GM12878 (cell line): ENCODE data around the gene SYT14. TPM values are rescaled to one million over a fixed set of nuclear protein-coding genes. Genes with fewer than 3 reads are reported as not detected.

Experiments used
- ATAC-seq: fragments of 200-7000 bp; cut with Tn5 transposase; 3 replicates; pipeline ENCODE4 v1.9.1; 2020; ENCODE audit warnings: mild to moderate bottlenecking, moderate library complexity
- BruUV-seq: library from RNA; stranded (reverse); fragments of 400-500 nt; replicated peaks from 2 replicates; lab custom pipeline; 2021; lab: Mats Ljungman, UMichigan
- CTCF ChIA-PET: fragments of 300-600 bp; sonication (Branson Sonifier 250); formaldehyde crosslinking; extraction: SDS; loops from one replicate; lab custom pipeline; 2021; ENCODE audit warnings: inconsistent platforms; lab: Yijun Ruan, JAX
- POLR2A ChIA-PET: fragments of 350-600 bp; formaldehyde crosslinking; extraction: SDS; loops from one replicate; lab custom pipeline; 2021; ENCODE audit warnings: inconsistent platforms; lab: Charles Lee
- RAD21 ChIA-PET: fragments of 300-600 bp; sonication (Branson Sonifier 250); formaldehyde crosslinking; loops from one replicate; lab custom pipeline; 2023; ENCODE audit warnings: antibody characterized with exemption; ENCODE audit not compliant: unreplicated experiment; lab: Charles Lee
- SMC1A ChIA-PET: fragments of 300-600 bp; sonication (Branson Sonifier 250); formaldehyde crosslinking; loops from one replicate; lab custom pipeline; 2023; ENCODE audit not compliant: unreplicated experiment, uncharacterized antibody; lab: Charles Lee
- DNase-seq: peaks from one replicate; pipeline ENCODE4 v3.0.0-alpha.2; 2011; ENCODE audit warnings: low read depth, low spot score
- FAIRE-seq: peaks from 3 replicates; lab custom pipeline; 2011; peaks lifted over from hg19 to GRCh38; lab: Jason Lieb, UNC
- H2AFZ ChIP-seq: 2 replicates; pipeline ENCODE4 v1.6.0; 2011; ENCODE audit warnings: low read depth, low read length, control low read depth; ENCODE audit not compliant: control insufficient read depth
- H3K27ac ChIP-seq: 2 replicates; pipeline ENCODE4 v1.5.1; 2011; ENCODE audit warnings: control low read depth; ENCODE audit not compliant: control insufficient read depth, insufficient read depth
- H3K27me3 ChIP-seq, 2 experiments: replicated peaks in 1 of 2; 2 replicates each; pipeline versions ENCODE4 v1.6.0 to v1.6.1; 2011; ENCODE audit warnings: low read length in 1 of 2; ENCODE audit not compliant: control insufficient read depth in 2 of 2, insufficient read depth in 2 of 2
- H3K36me3 ChIP-seq, 2 experiments: 2 replicates each; pipeline ENCODE4 v1.5.1; 2011; ENCODE audit warnings: low read length in 1 of 2; ENCODE audit not compliant: control insufficient read depth in 2 of 2, insufficient read depth in 2 of 2
- H3K4me1 ChIP-seq: 2 replicates; pipeline ENCODE4 v1.6.1; 2011; ENCODE audit warnings: mild to moderate bottlenecking, low read length, moderate library complexity, mixed read lengths; ENCODE audit not compliant: control insufficient read depth, insufficient read depth
- H3K4me2 ChIP-seq: 2 replicates; pipeline ENCODE4 v1.6.0; 2011; ENCODE audit warnings: control low read depth; ENCODE audit not compliant: control insufficient read depth, insufficient read depth
- H3K4me3 ChIP-seq: fragments of 200-600 bp; sonication (generic); 2 replicates; pipeline ENCODE4 v1.5.1; 2016
- H3K79me2 ChIP-seq: 2 replicates; pipeline ENCODE4 v1.6.0; 2011; ENCODE audit warnings: low read length; ENCODE audit not compliant: control insufficient read depth, insufficient read depth
- H3K9ac ChIP-seq: 2 replicates; pipeline ENCODE4 v1.8.0; 2011; ENCODE audit warnings: low read length, control low read depth, mixed read lengths; ENCODE audit not compliant: control insufficient read depth, insufficient read depth
- H3K9me3 ChIP-seq: replicated peaks from 3 replicates; pipeline ENCODE4 v1.5.1; 2011; ENCODE audit warnings: mild to moderate bottlenecking, low read length; ENCODE audit not compliant: control insufficient read depth, insufficient read depth
- H4K20me1 ChIP-seq: 2 replicates; pipeline ENCODE4 v1.6.0; 2011; ENCODE audit not compliant: control insufficient read depth, insufficient read depth
- ATF2 ChIP-seq: IDR thresholded peaks from 2 replicates; pipeline ENCODE4 v1.6.1; 2012; ENCODE audit warnings: low read length, inconsistent platforms
- CREB1 ChIP-seq: IDR thresholded peaks from 2 replicates; pipeline ENCODE4 v1.6.1; 2012; ENCODE audit warnings: low read depth, mild to moderate bottlenecking, inconsistent platforms
- DPF2 ChIP-seq: fragments of 450-650 bp; IDR thresholded peaks from 2 replicates; pipeline ENCODE4 v1.6.1; 2017; ENCODE audit warnings: mild to moderate bottlenecking
- MXI1 ChIP-seq: fragments of 150-350 bp; IDR thresholded peaks from 2 replicates; pipeline ENCODE4 v1.6.1; 2011; ENCODE audit warnings: low read depth, mild to moderate bottlenecking, inconsistent platforms, low read length, improper control_type of control experiment
- NFIC ChIP-seq: IDR thresholded peaks from 2 replicates; pipeline ENCODE4 v1.6.1; 2012; ENCODE audit warnings: low read depth, mild to moderate bottlenecking, inconsistent platforms, low read length, moderate library complexity
- NR2C1 ChIP-seq: fragments of 450-650 bp; IDR thresholded peaks from 2 replicates; pipeline ENCODE4 v1.6.1; 2017; ENCODE audit warnings: antibody characterized with exemption, mild to moderate bottlenecking, moderate library complexity
- NR2C2 ChIP-seq: IDR thresholded peaks from 2 replicates; pipeline ENCODE4 v1.6.1; 2011; ENCODE audit warnings: borderline replicate concordance, low read depth; ENCODE audit not compliant: control insufficient read depth, insufficient read length
- RBBP5 ChIP-seq: fragments of 200-600 bp; sonication (generic); conservative IDR thresholded peaks from 2 replicates; pipeline ENCODE4 v1.6.1; 2016
- REST ChIP-seq: IDR thresholded peaks from 2 replicates; pipeline ENCODE4 v1.6.1; 2012; ENCODE audit warnings: mild to moderate bottlenecking, low read depth, low read length
- whole genome bisulfite sequencing: methylation state at CpG from one replicate; pipeline ENCODE4 v1.1.6; 2016; ENCODE audit warnings: low lambda C conversion rate; ENCODE audit not compliant: insufficient replicate concordance, insufficient coverage; ENCODE audit errors: missing lambda C conversion rate; 5-methylcytosine and 5-hydroxymethylcytosine counted together
- in situ Hi-C: fragments of 300-500 bp; cut with MboI; formaldehyde crosslinking; loops from 9 replicates; pipeline ENCODE4 v1.14.3; 2018; ENCODE audit warnings: mixed read lengths
- intact Hi-C: fragments of 100-400 bp; cut with micrococcal nuclease; formaldehyde crosslinking; loops from one replicate; pipeline ENCODE4 v1.14.2; 2022; ENCODE audit not compliant: unreplicated experiment
- polyA plus RNA-seq, 11 experiments: library from polyadenylated mRNA; depleted of rRNA in 4 of 11; unstranded in 6 of 11; stranded (reverse) in 5 of 11; fragments of >200 nt; fragmentation: Nextera tagmentation in 4 of 11; fragmentation: Illumina TruSeq in 1 of 11; extraction: Ambion mirVana in 4 of 11; extraction: Trizol in 1 of 11; gene quantifications; 1 replicate in 1 of 11; 2 replicates in 10 of 11; pipeline versions ENCODE4 v1.2.1 to v1.2.3, GENCODE V29; 2011 to 2016; ENCODE audit warnings: inconsistent platforms in 2 of 11, missing spikeins in 2 of 11, low read depth in 1 of 11
- total RNA-seq, 4 experiments: library from RNA; depleted of rRNA in 3 of 4; stranded (reverse); fragments of >200 nt in 3 of 4; fragmentation: Illumina TruSeq in 1 of 4; extraction: Trizol in 1 of 4; gene quantifications; 2 replicates each; pipeline versions ENCODE4 v1.2.1 to v1.2.3, GENCODE V29; 2013 to 2021
- TF ChIP-seq, protein P1 (sequence below): IDR thresholded peaks from 2 replicates; pipeline ENCODE4 v1.6.1; 2012; ENCODE audit warnings: improper control_type of control experiment, low read depth, low read length; ENCODE audit not compliant: insufficient replicate concordance
- TF ChIP-seq, protein P2 (sequence below): fragments of 450-650 bp; IDR thresholded peaks from 2 replicates; pipeline ENCODE4 v1.6.1; 2018; ENCODE audit warnings: mild to moderate bottlenecking, low read depth, moderate library complexity; ENCODE audit not compliant: partially characterized antibody

SYT14 gene
- total and polyA plus RNA-seq, 10 of the 15 experiments (the other 5 are each of a cell fraction or from before 2014, with no cell fraction given): under 0.01 TPM; not detected in 9

GRCh38 chr1:210129092-210129491 lies 191.1 kb downstream of the SYT14 start:
- 18% methylated on average over 4 of the region's 4 CpGs for WGBS
- BruUV-seq: no TSS peak
- intact Hi-C loops: no loop called here
- Histone ChIP-seq H3K4me1 (no peaks in the 10 kb centered on the region), H3K9me3 (no peaks in the 10 kb centered on the region), H3K27ac (no peak overlapping the region), H2AFZ (no peak overlapping the region), H4K20me1 (no peaks in the 10 kb centered on the region), H3K4me3 (no peak overlapping the region), H3K27me3 (no peaks in the 10 kb centered on the region), H3K36me3 (no peaks in the 10 kb centered on the region), H3K9ac (no peak overlapping the region), H3K79me2 (no peaks in the 10 kb centered on the region), H3K4me2 (no peak overlapping the region)
- SMC1A ChIA-PET: interaction anchor here (2.0 kb wide), 1 partner anchor 22 kb away, joined by 5 read pairs; no protein-coding TSS in a partner anchor
- CTCF ChIA-PET: interaction anchor here (1.3 kb wide), 1 partner anchor 9 kb away, joined by 4 read pairs; no protein-coding TSS in a partner anchor
- RAD21 ChIA-PET: no interaction called here
- DNase-seq (no peak), FAIRE-seq (no peak), ATAC-seq (peak; percentile 37; the same call in 2 of the 3 replicates)
- POLR2A ChIA-PET: no interaction called here
- in situ Hi-C loops: no loop called here
- TF ChIP-seq, protein P1, sequence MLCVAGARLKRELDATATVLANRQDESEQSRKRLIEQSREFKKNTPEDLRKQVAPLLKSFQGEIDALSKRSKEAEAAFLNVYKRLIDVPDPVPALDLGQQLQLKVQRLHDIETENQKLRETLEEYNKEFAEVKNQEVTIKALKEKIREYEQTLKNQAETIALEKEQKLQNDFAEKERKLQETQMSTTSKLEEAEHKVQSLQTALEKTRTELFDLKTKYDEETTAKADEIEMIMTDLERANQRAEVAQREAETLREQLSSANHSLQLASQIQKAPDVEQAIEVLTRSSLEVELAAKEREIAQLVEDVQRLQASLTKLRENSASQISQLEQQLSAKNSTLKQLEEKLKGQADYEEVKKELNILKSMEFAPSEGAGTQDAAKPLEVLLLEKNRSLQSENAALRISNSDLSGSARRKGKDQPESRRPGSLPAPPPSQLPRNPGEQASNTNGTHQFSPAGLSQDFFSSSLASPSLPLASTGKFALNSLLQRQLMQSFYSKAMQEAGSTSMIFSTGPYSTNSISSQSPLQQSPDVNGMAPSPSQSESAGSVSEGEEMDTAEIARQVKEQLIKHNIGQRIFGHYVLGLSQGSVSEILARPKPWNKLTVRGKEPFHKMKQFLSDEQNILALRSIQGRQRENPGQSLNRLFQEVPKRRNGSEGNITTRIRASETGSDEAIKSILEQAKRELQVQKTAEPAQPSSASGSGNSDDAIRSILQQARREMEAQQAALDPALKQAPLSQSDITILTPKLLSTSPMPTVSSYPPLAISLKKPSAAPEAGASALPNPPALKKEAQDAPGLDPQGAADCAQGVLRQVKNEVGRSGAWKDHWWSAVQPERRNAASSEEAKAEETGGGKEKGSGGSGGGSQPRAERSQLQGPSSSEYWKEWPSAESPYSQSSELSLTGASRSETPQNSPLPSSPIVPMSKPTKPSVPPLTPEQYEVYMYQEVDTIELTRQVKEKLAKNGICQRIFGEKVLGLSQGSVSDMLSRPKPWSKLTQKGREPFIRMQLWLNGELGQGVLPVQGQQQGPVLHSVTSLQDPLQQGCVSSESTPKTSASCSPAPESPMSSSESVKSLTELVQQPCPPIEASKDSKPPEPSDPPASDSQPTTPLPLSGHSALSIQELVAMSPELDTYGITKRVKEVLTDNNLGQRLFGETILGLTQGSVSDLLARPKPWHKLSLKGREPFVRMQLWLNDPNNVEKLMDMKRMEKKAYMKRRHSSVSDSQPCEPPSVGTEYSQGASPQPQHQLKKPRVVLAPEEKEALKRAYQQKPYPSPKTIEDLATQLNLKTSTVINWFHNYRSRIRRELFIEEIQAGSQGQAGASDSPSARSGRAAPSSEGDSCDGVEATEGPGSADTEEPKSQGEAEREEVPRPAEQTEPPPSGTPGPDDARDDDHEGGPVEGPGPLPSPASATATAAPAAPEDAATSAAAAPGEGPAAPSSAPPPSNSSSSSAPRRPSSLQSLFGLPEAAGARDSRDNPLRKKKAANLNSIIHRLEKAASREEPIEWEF: no peak
- TF ChIP-seq DPF2: no peak
- TF ChIP-seq NR2C1: no peak
- no peak for TF ChIP-seq NR2C2
- TF ChIP-seq REST: no peak
- TF ChIP-seq, protein P2, sequence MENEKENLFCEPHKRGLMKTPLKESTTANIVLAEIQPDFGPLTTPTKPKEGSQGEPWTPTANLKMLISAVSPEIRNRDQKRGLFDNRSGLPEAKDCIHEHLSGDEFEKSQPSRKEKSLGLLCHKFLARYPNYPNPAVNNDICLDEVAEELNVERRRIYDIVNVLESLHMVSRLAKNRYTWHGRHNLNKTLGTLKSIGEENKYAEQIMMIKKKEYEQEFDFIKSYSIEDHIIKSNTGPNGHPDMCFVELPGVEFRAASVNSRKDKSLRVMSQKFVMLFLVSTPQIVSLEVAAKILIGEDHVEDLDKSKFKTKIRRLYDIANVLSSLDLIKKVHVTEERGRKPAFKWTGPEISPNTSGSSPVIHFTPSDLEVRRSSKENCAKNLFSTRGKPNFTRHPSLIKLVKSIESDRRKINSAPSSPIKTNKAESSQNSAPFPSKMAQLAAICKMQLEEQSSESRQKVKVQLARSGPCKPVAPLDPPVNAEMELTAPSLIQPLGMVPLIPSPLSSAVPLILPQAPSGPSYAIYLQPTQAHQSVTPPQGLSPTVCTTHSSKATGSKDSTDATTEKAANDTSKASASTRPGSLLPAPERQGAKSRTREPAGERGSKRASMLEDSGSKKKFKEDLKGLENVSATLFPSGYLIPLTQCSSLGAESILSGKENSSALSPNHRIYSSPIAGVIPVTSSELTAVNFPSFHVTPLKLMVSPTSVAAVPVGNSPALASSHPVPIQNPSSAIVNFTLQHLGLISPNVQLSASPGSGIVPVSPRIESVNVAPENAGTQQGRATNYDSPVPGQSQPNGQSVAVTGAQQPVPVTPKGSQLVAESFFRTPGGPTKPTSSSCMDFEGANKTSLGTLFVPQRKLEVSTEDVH: no peak
- no peak for TF ChIP-seq CREB1
- no peak for TF ChIP-seq RBBP5
- no peak for TF ChIP-seq MXI1
- TF ChIP-seq ATF2: no peak
- TF ChIP-seq NFIC: no peak
